Measurements from ENCODE around the gene XPNPEP2. TPM values are rescaled to one million over a fixed set of nuclear protein-coding genes. Genes with fewer than 3 reads are reported as not detected.

The XPNPEP2 gene
- total RNA-seq, 1 experiment from 2014 or later, result not detected

DNA sequence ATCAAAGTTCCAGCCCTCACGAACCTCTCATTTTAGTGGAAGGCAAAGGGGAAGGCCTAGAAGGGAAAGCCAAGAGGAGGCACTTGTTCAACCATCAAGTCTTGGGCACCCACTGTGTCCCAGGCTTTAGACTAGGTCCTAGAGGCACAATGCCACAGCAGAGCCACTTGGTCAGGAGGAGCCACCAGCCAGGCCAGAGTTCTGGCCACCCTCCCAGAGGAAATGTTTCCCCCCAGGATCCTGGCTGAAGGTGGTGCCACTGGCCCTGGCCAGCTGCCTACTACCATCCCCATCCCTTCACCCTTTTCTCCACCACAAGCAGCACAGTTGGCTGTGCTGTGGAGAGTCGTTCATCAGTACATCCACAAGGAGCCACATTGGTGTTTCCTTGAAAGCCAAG is 34.3 kb upstream of the XPNPEP2 start:
- DNase-seq (ENCODE audit: low read depth, low spot score) (no peak), ATAC-seq (no peak)
- intact Hi-C loops (cut with micrococcal nuclease; ENCODE audit: unreplicated experiment), result no loop called here
- BruUV-seq (replicated peaks), result no TSS peak
- CTCF ChIA-PET, result no interaction called here
- Histone ChIP-seq H3K4me1 (ENCODE audit: control insufficient read depth, insufficient read depth, low read length) (no peaks in the 10 kb centered on the region), H3K4me3 (ENCODE audit: low read depth in 2 of 2, low read length in 2 of 2) (no peak overlapping the region), H3K27me3 (ENCODE audit: control insufficient read depth, insufficient read depth, low read length) (no peaks in the 10 kb centered on the region), H3K27ac (ENCODE audit: low read length) (no peak overlapping the region), H3K36me3 (ENCODE audit: control insufficient read depth, insufficient read depth, low read length) (no peaks in the 10 kb centered on the region), H3K9me3 (ENCODE audit: control insufficient read depth, insufficient read depth, low read depth, low read length) (no peaks in the 10 kb centered on the region)
- POLR2A ChIA-PET, result no interaction called here
- TF ChIP-seq POLR2AphosphoS5 (IDR thresholded peaks at IDR 0.05; ENCODE audit: low read depth, low read length) (no peak), TCF7L2 (IDR thresholded peaks at IDR 0.05; ENCODE audit: low read depth, low read length) (no peak), SIN3A (IDR thresholded peaks at IDR 0.05; ENCODE audit: borderline replicate concordance, insufficient read depth, low read depth, low read length) (no peak)
- TF ChIP-seq, protein P1, sequence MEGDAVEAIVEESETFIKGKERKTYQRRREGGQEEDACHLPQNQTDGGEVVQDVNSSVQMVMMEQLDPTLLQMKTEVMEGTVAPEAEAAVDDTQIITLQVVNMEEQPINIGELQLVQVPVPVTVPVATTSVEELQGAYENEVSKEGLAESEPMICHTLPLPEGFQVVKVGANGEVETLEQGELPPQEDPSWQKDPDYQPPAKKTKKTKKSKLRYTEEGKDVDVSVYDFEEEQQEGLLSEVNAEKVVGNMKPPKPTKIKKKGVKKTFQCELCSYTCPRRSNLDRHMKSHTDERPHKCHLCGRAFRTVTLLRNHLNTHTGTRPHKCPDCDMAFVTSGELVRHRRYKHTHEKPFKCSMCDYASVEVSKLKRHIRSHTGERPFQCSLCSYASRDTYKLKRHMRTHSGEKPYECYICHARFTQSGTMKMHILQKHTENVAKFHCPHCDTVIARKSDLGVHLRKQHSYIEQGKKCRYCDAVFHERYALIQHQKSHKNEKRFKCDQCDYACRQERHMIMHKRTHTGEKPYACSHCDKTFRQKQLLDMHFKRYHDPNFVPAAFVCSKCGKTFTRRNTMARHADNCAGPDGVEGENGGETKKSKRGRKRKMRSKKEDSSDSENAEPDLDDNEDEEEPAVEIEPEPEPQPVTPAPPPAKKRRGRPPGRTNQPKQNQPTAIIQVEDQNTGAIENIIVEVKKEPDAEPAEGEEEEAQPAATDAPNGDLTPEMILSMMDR (IDR thresholded peaks at IDR 0.05), result no peak
- TF ChIP-seq, protein P2, sequence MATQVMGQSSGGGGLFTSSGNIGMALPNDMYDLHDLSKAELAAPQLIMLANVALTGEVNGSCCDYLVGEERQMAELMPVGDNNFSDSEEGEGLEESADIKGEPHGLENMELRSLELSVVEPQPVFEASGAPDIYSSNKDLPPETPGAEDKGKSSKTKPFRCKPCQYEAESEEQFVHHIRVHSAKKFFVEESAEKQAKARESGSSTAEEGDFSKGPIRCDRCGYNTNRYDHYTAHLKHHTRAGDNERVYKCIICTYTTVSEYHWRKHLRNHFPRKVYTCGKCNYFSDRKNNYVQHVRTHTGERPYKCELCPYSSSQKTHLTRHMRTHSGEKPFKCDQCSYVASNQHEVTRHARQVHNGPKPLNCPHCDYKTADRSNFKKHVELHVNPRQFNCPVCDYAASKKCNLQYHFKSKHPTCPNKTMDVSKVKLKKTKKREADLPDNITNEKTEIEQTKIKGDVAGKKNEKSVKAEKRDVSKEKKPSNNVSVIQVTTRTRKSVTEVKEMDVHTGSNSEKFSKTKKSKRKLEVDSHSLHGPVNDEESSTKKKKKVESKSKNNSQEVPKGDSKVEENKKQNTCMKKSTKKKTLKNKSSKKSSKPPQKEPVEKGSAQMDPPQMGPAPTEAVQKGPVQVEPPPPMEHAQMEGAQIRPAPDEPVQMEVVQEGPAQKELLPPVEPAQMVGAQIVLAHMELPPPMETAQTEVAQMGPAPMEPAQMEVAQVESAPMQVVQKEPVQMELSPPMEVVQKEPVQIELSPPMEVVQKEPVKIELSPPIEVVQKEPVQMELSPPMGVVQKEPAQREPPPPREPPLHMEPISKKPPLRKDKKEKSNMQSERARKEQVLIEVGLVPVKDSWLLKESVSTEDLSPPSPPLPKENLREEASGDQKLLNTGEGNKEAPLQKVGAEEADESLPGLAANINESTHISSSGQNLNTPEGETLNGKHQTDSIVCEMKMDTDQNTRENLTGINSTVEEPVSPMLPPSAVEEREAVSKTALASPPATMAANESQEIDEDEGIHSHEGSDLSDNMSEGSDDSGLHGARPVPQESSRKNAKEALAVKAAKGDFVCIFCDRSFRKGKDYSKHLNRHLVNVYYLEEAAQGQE (IDR thresholded peaks at IDR 0.05; ENCODE audit: insufficient read depth in 1 of 2, low read depth in 2 of 2, low read length in 1 of 2), result no peak
- in situ Hi-C loops (cut with HindIII; ENCODE audit: low pct_unique_long_range_greater_than_20kb, low sequenced_read_pairs), result no loop called here

DNA sequence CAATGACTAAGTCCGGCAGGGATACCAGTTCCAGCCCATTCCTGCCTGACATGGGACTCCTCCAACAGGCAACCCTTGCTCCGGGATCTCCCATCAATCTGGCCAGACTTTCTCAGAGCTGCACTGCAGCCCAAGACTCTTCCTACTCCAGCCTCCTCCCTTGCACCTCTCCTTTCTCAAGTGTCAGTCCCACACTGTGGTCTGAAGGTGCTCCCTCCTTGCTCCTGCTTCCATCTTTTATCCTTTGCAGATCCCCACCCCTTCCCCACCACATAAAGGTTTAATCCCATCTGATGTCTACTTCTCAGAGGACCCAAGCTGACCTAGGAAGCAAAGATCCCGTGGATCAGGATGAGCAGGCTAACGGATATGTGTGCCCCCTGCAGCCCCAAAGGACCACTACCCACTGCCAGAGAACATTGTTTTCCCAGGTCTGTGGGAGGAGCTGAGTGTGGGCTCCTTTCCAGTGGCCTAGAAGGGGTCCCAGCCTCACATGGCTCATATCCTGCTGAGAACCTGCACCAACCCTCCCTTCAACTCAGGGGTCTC is 33.3 kb upstream of the XPNPEP2 start:
- BruUV-seq (replicated peaks), result no TSS peak
- DNase-seq (ENCODE audit: low read depth, low spot score), result no peak
- intact Hi-C loops (cut with micrococcal nuclease; ENCODE audit: unreplicated experiment), result no loop called here

More for the DNA sequence above, 33.3 kb upstream of the XPNPEP2 start:
- CTCF ChIA-PET, result no interaction called here
- Histone ChIP-seq H3K4me3 (ENCODE audit: low read depth in 2 of 2, low read length in 2 of 2) (no peak overlapping the region), H3K27me3 (ENCODE audit: control insufficient read depth, insufficient read depth, low read length) (no peaks in the 10 kb centered on the region), H3K27ac (ENCODE audit: low read length) (no peak overlapping the region), H3K36me3 (ENCODE audit: control insufficient read depth, insufficient read depth, low read length) (no peaks in the 10 kb centered on the region), H3K9me3 (ENCODE audit: control insufficient read depth, insufficient read depth, low read depth, low read length) (no peaks in the 10 kb centered on the region), H3K4me1 (ENCODE audit: control insufficient read depth, insufficient read depth, low read length) (no peaks in the 10 kb centered on the region)
- POLR2A ChIA-PET, result no interaction called here
- no peak for TF ChIP-seq SIN3A (IDR thresholded peaks at IDR 0.05; ENCODE audit: borderline replicate concordance, insufficient read depth, low read depth, low read length)
- no peak for TF ChIP-seq TCF7L2 (IDR thresholded peaks at IDR 0.05; ENCODE audit: low read depth, low read length)
- no peak for TF ChIP-seq POLR2AphosphoS5 (IDR thresholded peaks at IDR 0.05; ENCODE audit: low read depth, low read length)
- TF ChIP-seq, protein P1 (IDR thresholded peaks at IDR 0.05), result no peak
- TF ChIP-seq, protein P2 (IDR thresholded peaks at IDR 0.05; ENCODE audit: insufficient read depth in 1 of 2, low read depth in 2 of 2, low read length in 1 of 2), result no peak
- no peak for ATAC-seq
- in situ Hi-C loops (cut with HindIII; ENCODE audit: low pct_unique_long_range_greater_than_20kb, low sequenced_read_pairs), result no loop called here
